K562 (cell line): Measurements from ENCODE around the gene ARMCX6.

Experiments
- GATAD2A ChIP-seq: fragments of 450-650 bp; IDR thresholded peaks from 2 replicates; pipeline ENCODE4 v1.6.1; 2017
- POLR2A ChIP-seq: fragments of 450-650 bp; conservative IDR thresholded peaks from 2 replicates; pipeline ENCODE4 v1.6.1; 2016
- ZFX ChIP-seq: sonication (generic); formaldehyde crosslinking; IDR thresholded peaks from 2 replicates; pipeline ENCODE4 v1.8.0; 2022; ENCODE audit warnings: mild to moderate bottlenecking, missing genetic modification reagents, moderate library complexity
- TF ChIP-seq, protein P1 (sequence below), 3 experiments: IDR thresholded peaks in 2 of 3; conservative IDR thresholded peaks in 1 of 3; 2 replicates each; pipeline ENCODE4 v1.5.1; 2011 to 2012; ENCODE audit warnings: low read length in 3 of 3, mild to moderate bottlenecking in 3 of 3, control low read depth in 2 of 3, improper control_type of control experiment in 1 of 3, inconsistent platforms in 1 of 3, low read depth in 1 of 3, mixed read lengths in 1 of 3, moderate library complexity in 1 of 3; ENCODE audit not compliant: insufficient read depth in 2 of 3
- TF ChIP-seq, protein P2 (sequence below), 2 experiments: fragments of 450-650 bp; formaldehyde crosslinking in 1 of 2; IDR thresholded peaks; 2 replicates each; pipeline versions ENCODE4 v1.4.0 to v1.6.1; 2014 to 2020; ENCODE audit warnings: mild to moderate bottlenecking in 2 of 2, borderline replicate concordance in 1 of 2, low read depth in 1 of 2
- TF ChIP-seq, protein P3 (sequence below): IDR thresholded peaks from 2 replicates; pipeline ENCODE4 v1.6.1; 2016; ENCODE audit warnings: missing genetic modification characterization, missing compliant biosample characterization

DNA sequence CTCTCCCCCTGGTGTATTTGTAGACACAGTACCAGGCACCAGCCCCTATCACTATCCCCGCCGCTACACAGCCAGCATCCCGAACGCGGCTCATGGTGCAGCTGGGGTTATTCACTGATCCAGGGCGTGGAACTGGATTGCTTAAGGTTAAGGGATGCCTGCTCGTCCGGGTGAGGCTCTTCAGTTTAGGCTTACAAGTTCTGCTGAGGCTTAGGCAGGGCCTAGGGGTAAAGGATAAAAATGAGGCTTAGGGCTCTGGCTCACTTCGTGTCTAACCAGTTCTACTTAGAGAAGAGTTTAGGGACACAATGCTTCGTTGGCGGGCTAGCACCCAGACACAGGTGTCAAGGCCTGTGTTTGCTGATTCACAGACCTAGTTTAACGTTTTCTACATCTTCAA, 39.7 kb upstream of the ARMCX6 start:
- TF ChIP-seq POLR2A (no peak), ZFX (CRISPR knock-in tag) (no peak), GATAD2A (no peak)
- TF ChIP-seq, protein P1, sequence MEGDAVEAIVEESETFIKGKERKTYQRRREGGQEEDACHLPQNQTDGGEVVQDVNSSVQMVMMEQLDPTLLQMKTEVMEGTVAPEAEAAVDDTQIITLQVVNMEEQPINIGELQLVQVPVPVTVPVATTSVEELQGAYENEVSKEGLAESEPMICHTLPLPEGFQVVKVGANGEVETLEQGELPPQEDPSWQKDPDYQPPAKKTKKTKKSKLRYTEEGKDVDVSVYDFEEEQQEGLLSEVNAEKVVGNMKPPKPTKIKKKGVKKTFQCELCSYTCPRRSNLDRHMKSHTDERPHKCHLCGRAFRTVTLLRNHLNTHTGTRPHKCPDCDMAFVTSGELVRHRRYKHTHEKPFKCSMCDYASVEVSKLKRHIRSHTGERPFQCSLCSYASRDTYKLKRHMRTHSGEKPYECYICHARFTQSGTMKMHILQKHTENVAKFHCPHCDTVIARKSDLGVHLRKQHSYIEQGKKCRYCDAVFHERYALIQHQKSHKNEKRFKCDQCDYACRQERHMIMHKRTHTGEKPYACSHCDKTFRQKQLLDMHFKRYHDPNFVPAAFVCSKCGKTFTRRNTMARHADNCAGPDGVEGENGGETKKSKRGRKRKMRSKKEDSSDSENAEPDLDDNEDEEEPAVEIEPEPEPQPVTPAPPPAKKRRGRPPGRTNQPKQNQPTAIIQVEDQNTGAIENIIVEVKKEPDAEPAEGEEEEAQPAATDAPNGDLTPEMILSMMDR (IDR thresholded peaks at IDR 0.05 in 2 of 3, conservative IDR thresholded peaks at IDR 0.05 in 1 of 3; ENCODE audit: insufficient read depth in 2 of 3, low read depth in 1 of 3, low read length in 3 of 3): no peak
- TF ChIP-seq, protein P2, sequence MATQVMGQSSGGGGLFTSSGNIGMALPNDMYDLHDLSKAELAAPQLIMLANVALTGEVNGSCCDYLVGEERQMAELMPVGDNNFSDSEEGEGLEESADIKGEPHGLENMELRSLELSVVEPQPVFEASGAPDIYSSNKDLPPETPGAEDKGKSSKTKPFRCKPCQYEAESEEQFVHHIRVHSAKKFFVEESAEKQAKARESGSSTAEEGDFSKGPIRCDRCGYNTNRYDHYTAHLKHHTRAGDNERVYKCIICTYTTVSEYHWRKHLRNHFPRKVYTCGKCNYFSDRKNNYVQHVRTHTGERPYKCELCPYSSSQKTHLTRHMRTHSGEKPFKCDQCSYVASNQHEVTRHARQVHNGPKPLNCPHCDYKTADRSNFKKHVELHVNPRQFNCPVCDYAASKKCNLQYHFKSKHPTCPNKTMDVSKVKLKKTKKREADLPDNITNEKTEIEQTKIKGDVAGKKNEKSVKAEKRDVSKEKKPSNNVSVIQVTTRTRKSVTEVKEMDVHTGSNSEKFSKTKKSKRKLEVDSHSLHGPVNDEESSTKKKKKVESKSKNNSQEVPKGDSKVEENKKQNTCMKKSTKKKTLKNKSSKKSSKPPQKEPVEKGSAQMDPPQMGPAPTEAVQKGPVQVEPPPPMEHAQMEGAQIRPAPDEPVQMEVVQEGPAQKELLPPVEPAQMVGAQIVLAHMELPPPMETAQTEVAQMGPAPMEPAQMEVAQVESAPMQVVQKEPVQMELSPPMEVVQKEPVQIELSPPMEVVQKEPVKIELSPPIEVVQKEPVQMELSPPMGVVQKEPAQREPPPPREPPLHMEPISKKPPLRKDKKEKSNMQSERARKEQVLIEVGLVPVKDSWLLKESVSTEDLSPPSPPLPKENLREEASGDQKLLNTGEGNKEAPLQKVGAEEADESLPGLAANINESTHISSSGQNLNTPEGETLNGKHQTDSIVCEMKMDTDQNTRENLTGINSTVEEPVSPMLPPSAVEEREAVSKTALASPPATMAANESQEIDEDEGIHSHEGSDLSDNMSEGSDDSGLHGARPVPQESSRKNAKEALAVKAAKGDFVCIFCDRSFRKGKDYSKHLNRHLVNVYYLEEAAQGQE (IDR thresholded peaks at IDR 0.05; ENCODE audit: borderline replicate concordance): no peak
- TF ChIP-seq, protein P2 (CRISPR knock-in tag; IDR thresholded peaks at IDR 0.05; ENCODE audit: low read depth): no peak
- TF ChIP-seq, protein P3, sequence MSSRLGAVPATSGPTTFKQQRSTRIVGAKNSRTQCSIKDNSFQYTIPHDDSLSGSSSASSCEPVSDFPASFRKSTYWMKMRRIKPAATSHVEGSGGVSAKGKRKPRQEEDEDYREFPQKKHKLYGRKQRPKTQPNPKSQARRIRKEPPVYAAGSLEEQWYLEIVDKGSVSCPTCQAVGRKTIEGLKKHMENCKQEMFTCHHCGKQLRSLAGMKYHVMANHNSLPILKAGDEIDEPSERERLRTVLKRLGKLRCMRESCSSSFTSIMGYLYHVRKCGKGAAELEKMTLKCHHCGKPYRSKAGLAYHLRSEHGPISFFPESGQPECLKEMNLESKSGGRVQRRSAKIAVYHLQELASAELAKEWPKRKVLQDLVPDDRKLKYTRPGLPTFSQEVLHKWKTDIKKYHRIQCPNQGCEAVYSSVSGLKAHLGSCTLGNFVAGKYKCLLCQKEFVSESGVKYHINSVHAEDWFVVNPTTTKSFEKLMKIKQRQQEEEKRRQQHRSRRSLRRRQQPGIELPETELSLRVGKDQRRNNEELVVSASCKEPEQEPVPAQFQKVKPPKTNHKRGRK (tag): no peak
